ENCODE data around the gene OPN4. TPM values are rescaled to one million over a fixed set of nuclear protein-coding genes. Genes with fewer than 3 reads are reported as not detected.

The OPN4 gene
- total RNA-seq, 5 donors from 2014 or later (not counting 1 experiment from before 2014, with no cell fraction given), result not detected

DNA sequence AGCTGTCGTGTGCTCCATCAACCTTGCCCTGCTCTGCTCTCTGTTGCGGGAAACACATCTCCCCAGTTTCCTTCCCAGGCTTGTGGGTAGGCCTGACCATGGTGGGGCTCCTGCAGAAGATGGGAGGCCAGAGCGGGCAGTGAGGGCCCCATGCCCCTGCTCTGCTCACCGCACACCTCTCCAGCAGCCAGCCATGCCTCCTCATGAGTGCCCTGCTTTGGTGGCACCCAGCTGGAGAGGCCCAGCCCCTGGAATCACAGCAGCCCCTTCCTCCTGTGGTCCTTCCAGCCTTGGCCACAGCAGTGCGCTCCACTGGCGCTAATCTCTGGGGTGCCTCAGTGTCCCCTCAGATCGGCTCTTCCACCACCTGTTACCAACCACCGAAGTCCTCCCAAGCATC lies 4.2 kb upstream of the OPN4 start:
- Histone ChIP-seq H3K4me1 (ENCODE audit: control insufficient read depth in 1 of 2, extremely low read depth in 1 of 2, insufficient read depth in 2 of 2, low read length in 2 of 2) (no peaks in the 10 kb centered on the region), H3K36me3 (ENCODE audit: control insufficient read depth in 2 of 2, extremely low read depth in 1 of 2, insufficient read depth in 1 of 2, low read length in 1 of 2) (no peaks in the 10 kb centered on the region), H3K27me3 (replicated peaks in 1 of 2; ENCODE audit: control insufficient read depth in 2 of 2, extremely low read depth in 1 of 2, insufficient read depth in 2 of 2, low read length in 1 of 2) (peaks cover 0 to 22% of the 10 kb centered on the region in 2 experiments), H3K4me3 (ENCODE audit: control insufficient read depth in 1 of 2, extremely low read depth in 1 of 2, low read length in 1 of 2) (no peak overlapping the region), H3K9me3 (no peaks in the 10 kb centered on the region), H3K27ac (ENCODE audit: low read length) (no peak overlapping the region)
- ChIA-PET CTCF (no interaction called here), POLR2A (no interaction called here)
- H3K36me3 Mint-ChIP-seq, result no peaks in the 10 kb centered on the region
- H3K27ac Mint-ChIP-seq, result no peak overlapping the region
- peak in 1 of 35 experiments; percentile 20 for DNase-seq
- no peaks in the 10 kb centered on the region for H3K4me1 Mint-ChIP-seq
- ATAC-seq (replicated peaks in 1 of 4), result no peak
- H3K4me3 Mint-ChIP-seq, result no peak overlapping the region
- H3K27me3 Mint-ChIP-seq, result peaks cover 0 to 4% of the 10 kb centered on the region in 2 donors
- no peaks in the 10 kb centered on the region for H3K9me3 Mint-ChIP-seq
- 89% methylated on average over 7 of the region's 8 CpGs for WGBS (ENCODE audit: insufficient coverage)

DNA sequence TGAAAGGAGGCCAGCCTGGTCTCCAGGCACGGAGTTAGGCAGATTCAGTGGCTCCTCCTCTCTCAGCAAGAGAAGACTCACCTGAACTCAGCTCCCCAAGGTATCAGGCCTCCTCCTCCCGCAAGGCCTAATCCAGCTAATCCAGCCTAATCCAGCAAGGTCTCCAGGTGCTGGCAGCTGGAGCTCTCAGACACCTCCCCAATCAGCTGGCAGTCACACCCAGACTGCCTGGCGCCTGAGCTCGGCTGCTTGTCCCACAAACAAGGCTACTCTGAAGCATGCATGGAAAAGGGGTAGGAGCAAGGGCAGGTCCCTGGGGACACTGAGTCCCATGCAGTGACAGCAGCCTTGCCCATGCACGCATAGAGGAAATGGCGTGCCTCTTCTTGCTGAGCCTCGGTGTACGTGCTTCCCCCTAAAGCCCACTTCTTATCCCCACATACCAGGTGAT lies 3.3 kb upstream of the OPN4 start:
- Histone ChIP-seq H3K36me3 (ENCODE audit: control insufficient read depth in 2 of 2, extremely low read depth in 1 of 2, insufficient read depth in 1 of 2, low read length in 1 of 2) (no peaks in the 10 kb centered on the region), H3K27me3 (replicated peaks in 1 of 2; ENCODE audit: control insufficient read depth in 2 of 2, extremely low read depth in 1 of 2, insufficient read depth in 2 of 2, low read length in 1 of 2) (peaks cover 0 to 22% of the 10 kb centered on the region in 2 experiments), H3K4me1 (ENCODE audit: control insufficient read depth in 1 of 2, extremely low read depth in 1 of 2, insufficient read depth in 2 of 2, low read length in 2 of 2) (no peaks in the 10 kb centered on the region), H3K4me3 (ENCODE audit: control insufficient read depth in 1 of 2, extremely low read depth in 1 of 2, low read length in 1 of 2) (no peak overlapping the region), H3K9me3 (no peaks in the 10 kb centered on the region), H3K27ac (ENCODE audit: low read length) (no peak overlapping the region)
- no peak overlapping the region for H3K4me3 Mint-ChIP-seq
- DNase-seq (no peak), ATAC-seq (replicated peaks in 1 of 4) (no peak)
- H3K9me3 Mint-ChIP-seq, result no peaks in the 10 kb centered on the region
- CTCF ChIA-PET, result no interaction called here
- peaks cover 0 to 4% of the 10 kb centered on the region in 2 donors for H3K27me3 Mint-ChIP-seq
- no peaks in the 10 kb centered on the region for H3K4me1 Mint-ChIP-seq
- H3K36me3 Mint-ChIP-seq, result no peaks in the 10 kb centered on the region
- POLR2A ChIA-PET, result no interaction called here
- 64% methylated on average over 2 of the region's 8 CpGs for WGBS (ENCODE audit: insufficient coverage)
- H3K27ac Mint-ChIP-seq, result no peak overlapping the region

DNA sequence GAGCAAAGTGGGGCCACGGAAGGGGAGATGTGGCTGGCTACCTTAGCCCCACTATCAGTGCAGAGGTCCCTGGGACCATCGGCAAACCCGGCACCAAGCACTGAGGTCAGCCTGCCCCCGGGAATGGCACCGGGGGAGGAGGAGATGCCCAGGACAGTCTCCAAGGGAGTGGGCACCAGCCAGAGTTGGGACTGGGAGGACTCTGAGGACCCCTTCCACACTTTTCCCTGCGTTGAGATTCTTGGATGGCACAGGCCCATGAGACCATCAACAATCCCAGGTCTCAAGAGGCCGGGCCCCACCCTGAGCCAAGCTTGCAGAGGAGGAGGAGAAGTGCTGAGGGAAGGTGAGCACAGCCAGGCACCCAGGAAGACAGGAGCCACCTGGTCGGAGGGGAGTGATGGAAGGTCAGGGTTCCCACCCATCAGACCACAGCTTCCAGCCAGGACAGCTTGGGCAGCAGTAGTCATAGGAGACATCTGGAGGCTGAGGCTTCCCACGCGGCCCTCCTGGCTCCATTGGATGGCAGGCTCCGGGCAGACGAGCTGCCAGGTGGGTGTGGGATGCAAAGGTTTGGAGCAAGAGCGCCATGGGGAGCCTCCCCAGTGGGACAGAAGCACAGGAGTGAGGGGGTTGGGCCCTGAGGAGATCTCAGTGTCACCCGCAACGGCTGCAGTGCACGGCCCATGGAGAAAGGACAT lies 2.6 kb upstream of the OPN4 start:
- Histone ChIP-seq H3K4me1 (ENCODE audit: control insufficient read depth in 1 of 2, extremely low read depth in 1 of 2, insufficient read depth in 2 of 2, low read length in 2 of 2) (no peaks in the 10 kb centered on the region), H3K27ac (ENCODE audit: low read length) (no peak overlapping the region), H3K36me3 (ENCODE audit: control insufficient read depth in 2 of 2, extremely low read depth in 1 of 2, insufficient read depth in 1 of 2, low read length in 1 of 2) (no peaks in the 10 kb centered on the region), H3K27me3 (replicated peaks in 1 of 2; ENCODE audit: control insufficient read depth in 2 of 2, extremely low read depth in 1 of 2, insufficient read depth in 2 of 2, low read length in 1 of 2) (peaks cover 0 to 22% of the 10 kb centered on the region in 2 experiments), H3K9me3 (no peaks in the 10 kb centered on the region), H3K4me3 (ENCODE audit: control insufficient read depth in 1 of 2, extremely low read depth in 1 of 2, low read length in 1 of 2) (no peak overlapping the region)
- H3K27ac Mint-ChIP-seq, result no peak overlapping the region
- ATAC-seq (replicated peaks in 1 of 4) (no peak), DNase-seq (peak in 2 of 35 experiments; percentile 12 to 23)
- H3K27me3 Mint-ChIP-seq, result peaks cover 0 to 4% of the 10 kb centered on the region in 2 donors
- no peaks in the 10 kb centered on the region for H3K9me3 Mint-ChIP-seq
- 88% methylated on average over 9 of the region's 16 CpGs for WGBS (ENCODE audit: insufficient coverage)
- H3K4me1 Mint-ChIP-seq, result no peaks in the 10 kb centered on the region
- H3K4me3 Mint-ChIP-seq, result no peak overlapping the region
- ChIA-PET POLR2A (no interaction called here), CTCF (no interaction called here)
- H3K36me3 Mint-ChIP-seq, result no peaks in the 10 kb centered on the region

DNA sequence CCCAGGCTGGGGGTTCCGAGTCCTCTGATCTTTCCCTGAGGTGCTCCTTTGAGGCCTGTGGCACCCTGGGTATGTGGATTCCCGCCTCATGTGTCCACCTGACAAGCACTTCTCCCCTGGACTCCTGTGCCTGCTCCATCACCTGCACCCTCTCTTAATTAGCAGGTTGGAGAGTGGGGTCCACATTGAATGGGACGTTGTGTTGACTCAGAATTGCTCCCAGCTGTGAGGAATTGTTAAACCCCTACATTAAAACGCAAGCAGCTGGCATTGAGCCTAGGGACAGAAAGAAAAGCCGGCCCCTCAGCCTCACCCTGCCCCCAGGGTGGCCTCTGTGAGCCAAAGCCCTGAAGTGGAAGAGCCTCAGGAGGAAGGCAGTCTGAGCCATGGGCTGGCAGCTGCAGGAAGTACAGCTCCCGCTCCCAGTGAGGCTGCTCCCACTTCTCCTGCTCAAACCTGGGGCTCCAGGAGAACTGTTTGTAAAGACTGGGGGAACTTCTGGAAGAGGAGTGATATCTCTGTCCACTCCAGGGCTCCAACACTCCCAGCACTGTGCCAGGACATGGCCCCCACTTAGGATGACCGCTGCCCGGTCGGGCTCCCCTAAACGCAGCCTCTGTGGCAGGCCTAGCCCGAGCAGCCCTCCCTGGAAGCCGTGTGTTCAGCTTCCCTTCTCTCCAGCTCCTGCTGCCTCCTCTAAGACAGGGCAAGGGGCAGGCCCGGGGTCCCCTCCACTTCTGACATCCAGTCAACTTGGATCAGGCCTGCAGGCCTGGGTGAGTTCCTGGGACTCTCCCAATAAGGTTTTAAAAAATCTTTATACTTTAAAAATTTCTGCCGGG lies 1.8 kb upstream of the OPN4 start:
- peak in 2 of 35 experiments; percentile 9 to 17 for DNase-seq
- Histone ChIP-seq H3K27ac (ENCODE audit: low read length) (no peak overlapping the region), H3K4me1 (ENCODE audit: control insufficient read depth in 1 of 2, extremely low read depth in 1 of 2, insufficient read depth in 2 of 2, low read length in 2 of 2) (no peaks in the 10 kb centered on the region), H3K9me3 (no peaks in the 10 kb centered on the region), H3K4me3 (ENCODE audit: control insufficient read depth in 1 of 2, extremely low read depth in 1 of 2, low read length in 1 of 2) (no peak overlapping the region), H3K36me3 (ENCODE audit: control insufficient read depth in 2 of 2, extremely low read depth in 1 of 2, insufficient read depth in 1 of 2, low read length in 1 of 2) (no peaks in the 10 kb centered on the region), H3K27me3 (replicated peaks in 1 of 2; ENCODE audit: control insufficient read depth in 2 of 2, extremely low read depth in 1 of 2, insufficient read depth in 2 of 2, low read length in 1 of 2) (peaks cover 0 to 22% of the 10 kb centered on the region in 2 experiments)
- CTCF ChIA-PET, result no interaction called here
- Mint-ChIP-seq H3K4me1 (no peaks in the 10 kb centered on the region), H3K27ac (no peak overlapping the region), H3K4me3 (no peak overlapping the region), H3K27me3 (peaks cover 3 to 4% of the 10 kb centered on the region in 2 donors), H3K36me3 (no peaks in the 10 kb centered on the region), H3K9me3 (no peaks in the 10 kb centered on the region)
- WGBS (ENCODE audit: insufficient coverage), result 85% methylated on average over 7 of the region's 14 CpGs
- POLR2A ChIA-PET, result no interaction called here
- no peak for ATAC-seq (replicated peaks in 1 of 4)

DNA sequence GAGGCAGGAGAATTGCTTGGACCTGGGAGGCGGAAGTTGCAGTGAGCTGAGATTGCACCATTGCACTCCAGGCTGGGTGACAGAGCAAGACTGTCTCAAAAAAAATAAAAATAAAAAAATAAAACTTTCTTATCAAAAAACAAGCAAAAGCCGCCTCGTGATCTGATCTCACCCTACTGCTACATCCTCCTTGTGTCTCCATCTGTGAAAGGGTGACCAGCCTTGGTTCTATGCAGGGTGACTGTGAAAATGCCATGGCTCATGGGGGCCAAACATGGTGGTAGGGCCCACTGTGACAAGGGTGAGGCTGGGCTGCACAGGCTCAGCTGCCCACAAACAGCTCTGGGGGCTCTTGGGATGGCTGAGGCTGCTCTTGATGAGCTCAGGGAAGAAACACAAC lies 968 bp upstream of the OPN4 start:
- CTCF ChIA-PET, result no interaction called here
- H3K36me3 ChIP-seq (ENCODE audit: control insufficient read depth in 2 of 2, extremely low read depth in 1 of 2, insufficient read depth in 1 of 2, low read length in 1 of 2), result no peaks in the 10 kb centered on the region
- DNase-seq, result peak in 1 of 35 experiments; percentile 21
- peaks cover 0 to 24% of the 10 kb centered on the region in 2 experiments for H3K27me3 ChIP-seq (replicated peaks in 1 of 2; ENCODE audit: control insufficient read depth in 2 of 2, extremely low read depth in 1 of 2, insufficient read depth in 2 of 2, low read length in 1 of 2)
- H3K4me1 ChIP-seq (ENCODE audit: control insufficient read depth in 1 of 2, extremely low read depth in 1 of 2, insufficient read depth in 2 of 2, low read length in 2 of 2), result no peaks in the 10 kb centered on the region
- peaks cover 3 to 4% of the 10 kb centered on the region in 2 donors for H3K27me3 Mint-ChIP-seq
- no CpG with 5 or more reads among the region's 3 CpGs for WGBS (ENCODE audit: insufficient coverage)
- H3K9me3 Mint-ChIP-seq, result no peaks in the 10 kb centered on the region
- POLR2A ChIA-PET, result no interaction called here
- H3K27ac Mint-ChIP-seq, result no peak overlapping the region
- no peaks in the 10 kb centered on the region for H3K9me3 ChIP-seq
- H3K27ac ChIP-seq (ENCODE audit: low read length), result no peak overlapping the region
- H3K4me1 Mint-ChIP-seq, result no peaks in the 10 kb centered on the region
- no peak overlapping the region for H3K4me3 ChIP-seq (ENCODE audit: control insufficient read depth in 1 of 2, extremely low read depth in 1 of 2, low read length in 1 of 2)
- no peaks in the 10 kb centered on the region for H3K36me3 Mint-ChIP-seq
- ATAC-seq (replicated peaks in 1 of 4), result no peak
- no peak overlapping the region for H3K4me3 Mint-ChIP-seq

- no peak for ATAC-seq (replicated peaks in 1 of 4)
- peaks cover 3 to 4% of the 10 kb centered on the region in 2 donors for H3K27me3 Mint-ChIP-seq
- CTCF ChIA-PET, result no interaction called here
- peaks cover 0 to 22% of the 10 kb centered on the region in 2 experiments for H3K27me3 ChIP-seq (replicated peaks in 1 of 2; ENCODE audit: control insufficient read depth in 2 of 2, extremely low read depth in 1 of 2, insufficient read depth in 2 of 2, low read length in 1 of 2)
- no peaks in the 10 kb centered on the region for H3K9me3 ChIP-seq
- no peaks in the 10 kb centered on the region for H3K36me3 Mint-ChIP-seq
- no peak overlapping the region for H3K4me3 Mint-ChIP-seq
- H3K4me1 ChIP-seq (ENCODE audit: control insufficient read depth in 1 of 2, extremely low read depth in 1 of 2, insufficient read depth in 2 of 2, low read length in 2 of 2), result no peaks in the 10 kb centered on the region
- no peak overlapping the region for H3K27ac ChIP-seq (ENCODE audit: low read length)
- peak in 1 of 35 experiments; percentile 16 for DNase-seq
- no peaks in the 10 kb centered on the region for H3K9me3 Mint-ChIP-seq
- no peaks in the 10 kb centered on the region for H3K36me3 ChIP-seq (ENCODE audit: control insufficient read depth in 2 of 2, extremely low read depth in 1 of 2, insufficient read depth in 1 of 2, low read length in 1 of 2)
- H3K4me1 Mint-ChIP-seq, result no peaks in the 10 kb centered on the region
- H3K4me3 ChIP-seq (ENCODE audit: control insufficient read depth in 1 of 2, extremely low read depth in 1 of 2, low read length in 1 of 2), result no peak overlapping the region
- 90% methylated on average over 3 of the region's 3 CpGs for WGBS (ENCODE audit: insufficient coverage)
- no peak overlapping the region for H3K27ac Mint-ChIP-seq
- POLR2A ChIA-PET, result no interaction called here
These were observed 360 bp upstream of the OPN4 start for GRCh38 chr10:86653987-86654386.
